ENCODE data around the gene INS.
A peak's percentile ranks its signal among the peaks of the same experiment; 100 is the strongest.

Gene INS

GRCh38 chr11:2147391-2147790, 13.6 kb downstream of the INS start:
- H3K36me3 Mint-ChIP-seq (ENCODE audit: insufficient read depth): no peaks in the 10 kb centered on the region
- peaks cover 8 to 11% of the 10 kb centered on the region in 2 donors for H3K4me1 Mint-ChIP-seq (ENCODE audit: low read depth in 2 of 2)
- peaks cover 78 to 85% of the 10 kb centered on the region in 2 donors for H3K27me3 Mint-ChIP-seq
- no peak overlapping the region for H3K27ac Mint-ChIP-seq
- DNase-seq (no peak), ATAC-seq (replicated peaks) (no peak)
- H3K9me3 Mint-ChIP-seq: no peaks in the 10 kb centered on the region
- no peak overlapping the region for H3K4me3 Mint-ChIP-seq

GRCh38 chr11:2146051-2146450, 15.0 kb downstream of the INS start:
- Mint-ChIP-seq H3K4me1 (ENCODE audit: low read depth in 2 of 2) (peaks cover 0 to 3% of the 10 kb centered on the region in 2 donors), H3K36me3 (ENCODE audit: insufficient read depth) (no peaks in the 10 kb centered on the region), H3K9me3 (no peaks in the 10 kb centered on the region), H3K27me3 (peaks cover 88 to 93% of the 10 kb centered on the region in 2 donors), H3K27ac (peak overlapping the region in 1 of 2 donors; percentile 21), H3K4me3 (no peak overlapping the region)
- ATAC-seq (replicated peaks): no peak
- DNase-seq: no peak

- Mint-ChIP-seq H3K27me3 (peaks cover 77 to 83% of the 10 kb centered on the region in 2 donors), H3K9me3 (no peaks in the 10 kb centered on the region), H3K27ac (no peak overlapping the region), H3K36me3 (ENCODE audit: insufficient read depth) (no peaks in the 10 kb centered on the region), H3K4me1 (ENCODE audit: low read depth in 2 of 2) (peaks cover 0 to 3% of the 10 kb centered on the region in 2 donors), H3K4me3 (no peak overlapping the region)
- no peak for DNase-seq
- no peak for ATAC-seq (replicated peaks)
Measured at GRCh38 chr11:2144544-2145248, 16.3 kb downstream of the INS start.

GRCh38 chr11:2143799-2144543, 17.0 kb downstream of the INS start:
- no peaks in the 10 kb centered on the region for H3K36me3 Mint-ChIP-seq (ENCODE audit: insufficient read depth)
- no peak overlapping the region for H3K27ac Mint-ChIP-seq
- no peaks in the 10 kb centered on the region for H3K9me3 Mint-ChIP-seq
- no peak overlapping the region for H3K4me3 Mint-ChIP-seq
- DNase-seq (no peak), ATAC-seq (replicated peaks) (no peak)
- peaks cover 0 to 3% of the 10 kb centered on the region in 2 donors for H3K4me1 Mint-ChIP-seq (ENCODE audit: low read depth in 2 of 2)
- peaks cover 72 to 76% of the 10 kb centered on the region in 2 donors for H3K27me3 Mint-ChIP-seq

- Mint-ChIP-seq H3K9me3 (no peaks in the 10 kb centered on the region), H3K27ac (no peak overlapping the region), H3K4me3 (no peak overlapping the region), H3K36me3 (ENCODE audit: insufficient read depth) (no peaks in the 10 kb centered on the region), H3K27me3 (peaks cover 68 to 74% of the 10 kb centered on the region in 2 donors), H3K4me1 (ENCODE audit: low read depth in 2 of 2) (peaks cover 0 to 4% of the 10 kb centered on the region in 2 donors)
- DNase-seq (no peak), ATAC-seq (replicated peaks) (no peak)
Measured at GRCh38 chr11:2143477-2143798, 17.6 kb downstream of the INS start.

GRCh38 chr11:2142762-2143202, 18.2 kb downstream of the INS start:
- Mint-ChIP-seq H3K9me3 (no peaks in the 10 kb centered on the region), H3K27ac (no peak overlapping the region), H3K27me3 (peaks cover 65 to 74% of the 10 kb centered on the region in 2 donors), H3K4me3 (no peak overlapping the region), H3K36me3 (ENCODE audit: insufficient read depth) (no peaks in the 10 kb centered on the region), H3K4me1 (ENCODE audit: low read depth in 2 of 2) (peaks cover 0 to 7% of the 10 kb centered on the region in 2 donors)
- ATAC-seq (replicated peaks) (no peak), DNase-seq (no peak)

- peaks cover 0 to 7% of the 10 kb centered on the region in 2 donors for H3K4me1 Mint-ChIP-seq (ENCODE audit: low read depth in 2 of 2)
- no peaks in the 10 kb centered on the region for H3K36me3 Mint-ChIP-seq (ENCODE audit: insufficient read depth)
- H3K27ac Mint-ChIP-seq: no peak overlapping the region
Measured at GRCh38 chr11:2142300-2142759, 18.7 kb downstream of the INS start.

GRCh38 chr11:2140411-2141400, 20.3 kb downstream of the INS start:
- Mint-ChIP-seq H3K27ac (no peak overlapping the region), H3K4me3 (no peak overlapping the region), H3K9me3 (no peaks in the 10 kb centered on the region), H3K27me3 (peaks cover 67 to 74% of the 10 kb centered on the region in 2 donors), H3K4me1 (ENCODE audit: low read depth in 2 of 2) (peaks cover 0 to 7% of the 10 kb centered on the region in 2 donors), H3K36me3 (ENCODE audit: insufficient read depth) (no peaks in the 10 kb centered on the region)
- DNase-seq (no peak), ATAC-seq (replicated peaks) (no peak)

More at GRCh38 chr11:2142300-2142759, 18.7 kb downstream of the INS start:
- H3K27me3 Mint-ChIP-seq: peaks cover 67 to 74% of the 10 kb centered on the region in 2 donors
- no peak for ATAC-seq (replicated peaks)
- no peaks in the 10 kb centered on the region for H3K9me3 Mint-ChIP-seq
- H3K4me3 Mint-ChIP-seq: no peak overlapping the region
- DNase-seq: no peak

- Mint-ChIP-seq H3K27ac (no peak overlapping the region), H3K36me3 (ENCODE audit: insufficient read depth) (no peaks in the 10 kb centered on the region), H3K27me3 (peaks cover 65 to 74% of the 10 kb centered on the region in 2 donors), H3K4me3 (no peak overlapping the region), H3K9me3 (no peaks in the 10 kb centered on the region), H3K4me1 (ENCODE audit: low read depth in 2 of 2) (peaks cover 0 to 7% of the 10 kb centered on the region in 2 donors)
- DNase-seq (no peak), ATAC-seq (replicated peaks) (no peak)
Measured at GRCh38 chr11:2139621-2140337, 21.2 kb downstream of the INS start.

- H3K27me3 Mint-ChIP-seq: peaks cover 61 to 78% of the 10 kb centered on the region in 2 donors
- DNase-seq: no peak
- no peaks in the 10 kb centered on the region for H3K9me3 Mint-ChIP-seq
- peak within 1 kb of the TSS; percentile 77 to 80 for H3K4me3 Mint-ChIP-seq
- no peaks in the 10 kb centered on the region for H3K36me3 Mint-ChIP-seq (ENCODE audit: insufficient read depth)
- peaks cover 0 to 7% of the 10 kb centered on the region in 2 donors for H3K4me1 Mint-ChIP-seq (ENCODE audit: low read depth in 2 of 2)
- peak; percentile 29 for ATAC-seq (replicated peaks)
- H3K27ac Mint-ChIP-seq: no peak within 1 kb of the TSS
Measured at GRCh38 chr11:2139123-2139521, 21.9 kb downstream of the INS start, which contains the start of gene IGF2. TSS of gene IGF2 (minus strand) at chr11:2139389. CDS start at chr11:2135523, 3,866 bp downstream.

- Mint-ChIP-seq H3K27me3 (peaks cover 65 to 81% of the 10 kb centered on the region in 2 donors), H3K4me3 (peak overlapping the region; percentile 77 to 80), H3K4me1 (ENCODE audit: low read depth in 2 of 2) (peaks cover 0 to 5% of the 10 kb centered on the region in 2 donors), H3K27ac (no peak overlapping the region), H3K9me3 (no peaks in the 10 kb centered on the region), H3K36me3 (ENCODE audit: insufficient read depth) (no peaks in the 10 kb centered on the region)
- DNase-seq: no peak
- peak; percentile 42 for ATAC-seq (replicated peaks)
Measured at GRCh38 chr11:2138431-2139122, 22.4 kb downstream of the INS start.

GRCh38 chr11:2138068-2138430, 23.0 kb downstream of the INS start:
- H3K27me3 Mint-ChIP-seq: peaks cover 65 to 81% of the 10 kb centered on the region in 2 donors
- peak overlapping the region; percentile 77 to 80 for H3K4me3 Mint-ChIP-seq
- peaks cover 0 to 4% of the 10 kb centered on the region in 2 donors for H3K4me1 Mint-ChIP-seq (ENCODE audit: low read depth in 2 of 2)
- no peak overlapping the region for H3K27ac Mint-ChIP-seq
- DNase-seq (no peak), ATAC-seq (replicated peaks) (no peak)
- no peaks in the 10 kb centered on the region for H3K36me3 Mint-ChIP-seq (ENCODE audit: insufficient read depth)
- H3K9me3 Mint-ChIP-seq: no peaks in the 10 kb centered on the region

Measured in effector memory CD8-positive, alpha-beta T cell (primary cell).